CD4-positive, CD25-positive, alpha-beta regulatory T cell (primary cell): ENCODE results near the gene CMTM4. TPM values are rescaled to one million over a fixed set of nuclear protein-coding genes. Genes with fewer than 3 reads are reported as not detected.
"Not testable (repeated sequence)": the region's sequence is repeated elsewhere in the genome, so short reads cannot be mapped to it uniquely, and the experiment has no call there.

Experiments used
- ATAC-seq, 2 donors: fragments of 150-1000 bp; cut with Tn5 transposase; one replicate each; pipeline ENCODE4 v1.10.0; 2021; ENCODE audit warnings: low read depth in 2 of 2, moderate number of reproducible peaks in 2 of 2, moderate library complexity in 1 of 2
- DNase-seq, 3 donors: peaks; one replicate each; pipeline versions ENCODE4 v3.0.0 to v3.0.0-alpha.2; 2012 to 2022; ENCODE audit warnings: mixed read lengths in 1 of 3
- H3K27ac ChIP-seq: one replicate; pipeline ENCODE4 v1.7.0; 2013; ENCODE audit warnings: mild to moderate bottlenecking, low read length; ENCODE audit not compliant: insufficient read depth, poor library complexity, severe bottlenecking
- H3K27me3 ChIP-seq: one replicate; pipeline ENCODE4 v1.7.0; 2013; ENCODE audit warnings: low read length; ENCODE audit not compliant: control insufficient read depth, insufficient read depth
- H3K36me3 ChIP-seq: one replicate; pipeline ENCODE4 v1.7.0; 2013; ENCODE audit warnings: mild to moderate bottlenecking, low read length, moderate library complexity; ENCODE audit not compliant: control insufficient read depth, insufficient read depth
- H3K4me1 ChIP-seq: 2 replicates; pipeline ENCODE4 v1.7.0; 2013; ENCODE audit warnings: mild to moderate bottlenecking, low read length; ENCODE audit not compliant: insufficient read depth, control insufficient read depth, poor library complexity, severe bottlenecking
- H3K4me3 ChIP-seq: one replicate; pipeline ENCODE4 v1.7.0; 2013; ENCODE audit warnings: low read depth, mild to moderate bottlenecking, low read length, moderate library complexity
- H3K9me3 ChIP-seq, 2 experiments: 1 replicate in 1 of 2; 2 replicates in 1 of 2; pipeline ENCODE4 v1.7.0; 2013; ENCODE audit warnings: low read length in 2 of 2, mild to moderate bottlenecking in 1 of 2, moderate library complexity in 1 of 2; ENCODE audit not compliant: control insufficient read depth in 2 of 2
- H3K27ac Mint-ChIP-seq, 3 donors: one replicate each; pipeline ENCODE4 v1.8.0; 2020 to 2022; ENCODE audit warnings: mild to moderate bottlenecking in 3 of 3, mixed read lengths in 3 of 3, moderate library complexity in 2 of 3
- H3K27me3 Mint-ChIP-seq: one replicate; pipeline ENCODE4 v1.8.0; 2022; ENCODE audit warnings: mild to moderate bottlenecking, mixed read lengths
- H3K36me3 Mint-ChIP-seq: one replicate; pipeline ENCODE4 v1.8.0; 2020; ENCODE audit warnings: mixed read lengths
- H3K4me1 Mint-ChIP-seq, 4 donors: one replicate each; pipeline ENCODE4 v1.8.0; 2020 to 2022; ENCODE audit warnings: mixed read lengths in 4 of 4, mild to moderate bottlenecking in 1 of 4
- H3K4me3 Mint-ChIP-seq, 4 donors: one replicate each; pipeline ENCODE4 v1.8.0; 2020 to 2022; ENCODE audit warnings: mild to moderate bottlenecking in 4 of 4, mixed read lengths in 4 of 4, moderate library complexity in 3 of 4
- H3K9me3 Mint-ChIP-seq, 7 donors: one replicate each; pipeline ENCODE4 v1.8.0; 2020 to 2022; ENCODE audit warnings: mixed read lengths in 7 of 7, mild to moderate bottlenecking in 3 of 7, moderate library complexity in 2 of 7
- polyA plus RNA-seq, 4 donors: library from polyadenylated mRNA; unstranded; fragments of 300-500 nt; fragmentation: Illumina TruSeq; gene quantifications; one replicate each; pipeline ENCODE4 v1.2.3, GENCODE V29; 2021
- total RNA-seq: library from RNA; stranded (reverse); gene quantifications from one replicate; pipeline ENCODE4 v1.2.3, GENCODE V29; 2022

CMTM4 gene
- total and polyA plus RNA-seq, 5 donors from 2014 or later: 0.10 to 0.64 (median 0.18) TPM

DNA sequence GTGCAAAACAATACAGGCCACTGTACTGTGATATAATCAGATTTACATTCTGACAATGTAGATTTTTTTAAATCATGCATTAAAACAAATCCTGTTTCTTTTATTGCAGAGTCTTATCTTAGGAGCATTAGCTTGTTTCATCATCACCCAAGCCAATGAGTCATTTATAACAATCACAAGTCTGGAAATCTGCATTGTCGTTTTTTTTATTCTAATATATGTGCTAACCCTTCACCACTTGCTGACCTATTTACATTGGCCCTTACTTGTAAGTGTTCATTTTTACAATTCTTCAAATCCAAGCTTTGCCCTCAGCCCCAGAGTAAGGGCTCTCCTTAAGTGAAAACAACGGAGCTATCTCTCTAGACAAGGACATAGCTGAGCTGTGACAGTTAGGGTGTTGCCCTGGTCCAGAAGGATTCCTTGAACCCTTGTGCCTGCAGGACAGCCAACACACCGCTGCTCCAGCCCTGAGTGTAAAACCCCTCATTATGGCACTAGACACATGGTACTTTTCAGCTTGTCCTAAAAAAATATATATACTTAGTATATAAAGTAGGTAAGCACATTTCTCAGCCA lies 126.6 kb downstream of the CMTM4 start:
- Mint-ChIP-seq H3K27me3 (no peaks in the 10 kb centered on the region), H3K4me1 (peaks cover 13 to 19% (median 17%) of the 10 kb centered on the region in 4 donors), H3K36me3 (peaks cover 16% of the 10 kb centered on the region), H3K27ac (peak overlapping the region in 2 of 3 donors; percentile 21 to 85), H3K9me3 (peaks cover 0 to 2% (median 0%) of the 10 kb centered on the region in 7 donors), H3K4me3 (no peak overlapping the region)
- H3K9me3 ChIP-seq: no peaks in the 10 kb centered on the region
- H3K36me3 ChIP-seq: peaks cover 29% of the 10 kb centered on the region
- no peak overlapping the region for H3K27ac ChIP-seq
- H3K4me1 ChIP-seq: no peaks in the 10 kb centered on the region
- no peak overlapping the region for H3K4me3 ChIP-seq
- ATAC-seq: no peak
- no peaks in the 10 kb centered on the region for H3K27me3 ChIP-seq
- DNase-seq: no peak

DNA sequence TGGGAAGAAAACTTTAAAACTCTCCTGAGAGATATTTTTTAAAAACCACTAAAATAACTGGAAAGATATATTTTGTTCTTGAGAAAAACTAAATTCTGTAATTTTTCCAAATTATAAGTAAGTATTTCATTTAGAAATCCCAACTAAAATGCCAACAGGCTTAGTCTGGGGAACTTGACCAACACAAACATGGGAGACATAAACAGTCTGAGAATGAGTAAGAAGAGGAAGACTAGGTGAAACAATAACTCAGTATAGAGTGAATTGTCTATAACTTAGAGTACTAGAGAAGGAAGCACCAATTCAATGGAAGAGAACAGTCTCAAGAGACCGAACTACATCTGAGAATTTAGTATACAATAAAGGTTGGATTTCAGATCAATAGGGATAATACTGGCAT lies 127.4 kb downstream of the CMTM4 start:
- no peaks in the 10 kb centered on the region for H3K9me3 ChIP-seq
- Mint-ChIP-seq H3K27me3 (no peaks in the 10 kb centered on the region), H3K4me1 (peaks cover 15 to 22% (median 17%) of the 10 kb centered on the region in 4 donors), H3K9me3 (peaks cover 0 to 2% (median 0%) of the 10 kb centered on the region in 7 donors), H3K4me3 (no peak overlapping the region), H3K27ac (peak overlapping the region in 1 of 3 donors; percentile 21), H3K36me3 (peaks cover 18% of the 10 kb centered on the region)
- no peak for ATAC-seq
- H3K27ac ChIP-seq: peak overlapping the region; percentile 33
- no peak for DNase-seq
- H3K27me3 ChIP-seq: no peaks in the 10 kb centered on the region
- H3K4me1 ChIP-seq: no peaks in the 10 kb centered on the region
- no peak overlapping the region for H3K4me3 ChIP-seq
- H3K36me3 ChIP-seq: peaks cover 34% of the 10 kb centered on the region

DNA sequence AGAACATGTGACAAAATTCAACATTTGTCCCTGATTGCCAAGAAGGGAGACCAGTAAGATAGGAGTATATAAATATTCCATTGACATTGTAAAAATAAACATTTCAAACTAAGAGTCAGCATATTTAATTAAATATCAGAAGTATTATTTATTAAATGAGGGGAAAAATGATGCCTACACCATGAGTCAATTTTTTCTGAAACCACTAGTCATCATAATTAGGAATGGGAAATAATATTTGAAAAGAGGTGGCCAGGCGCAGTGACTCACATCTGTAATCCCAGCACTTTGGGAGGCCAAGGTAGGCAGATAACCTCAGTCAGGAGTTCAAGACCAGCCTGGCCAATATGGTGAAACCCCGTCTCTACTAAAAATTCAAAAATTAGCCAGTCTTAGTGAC lies 128.2 kb downstream of the CMTM4 start:
- no peak overlapping the region for H3K27ac Mint-ChIP-seq
- peaks cover 22 to 27% (median 25%) of the 10 kb centered on the region in 4 donors for H3K4me1 Mint-ChIP-seq

DNA sequence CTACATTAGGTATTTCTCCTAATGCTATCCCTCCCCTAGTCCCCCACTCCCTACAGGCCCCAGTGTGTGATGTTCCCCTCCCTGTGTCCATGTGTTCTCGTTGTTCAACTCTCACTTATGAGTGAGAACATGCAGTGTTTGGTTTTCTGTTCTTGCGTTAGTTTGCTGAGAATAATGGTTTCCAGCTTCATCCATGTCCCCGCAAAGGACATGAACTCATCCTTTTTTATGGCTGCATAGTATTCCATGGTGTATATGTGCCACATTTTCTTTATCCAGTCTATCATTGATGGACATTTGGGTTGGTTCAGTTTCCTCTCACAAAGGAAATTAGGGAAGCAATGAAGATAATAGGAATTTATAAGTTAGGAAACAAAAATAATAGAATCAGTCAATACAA lies 129.3 kb downstream of the CMTM4 start:
- Histone ChIP-seq H3K4me1 (peaks cover 15% of the 10 kb centered on the region), H3K36me3 (peaks cover 43% of the 10 kb centered on the region)
- not testable (repeated sequence) for H3K9me3 ChIP-seq, H3K27me3 Mint-ChIP-seq, H3K9me3 Mint-ChIP-seq, H3K27me3 ChIP-seq, ATAC-seq, H3K27ac Mint-ChIP-seq, DNase-seq, H3K4me3 ChIP-seq, H3K27ac ChIP-seq, H3K4me3 Mint-ChIP-seq
- H3K4me1 Mint-ChIP-seq: peaks cover 32 to 36% (median 33%) of the 10 kb centered on the region in 4 donors
- peaks cover 24% of the 10 kb centered on the region for H3K36me3 Mint-ChIP-seq

More for the DNA sequence above, 128.2 kb downstream of the CMTM4 start:
- H3K36me3 ChIP-seq: peaks cover 41% of the 10 kb centered on the region
- H3K9me3 ChIP-seq: no peaks in the 10 kb centered on the region
- H3K4me1 ChIP-seq: peaks cover 4% of the 10 kb centered on the region
- ATAC-seq: no peak
- no peak overlapping the region for H3K4me3 ChIP-seq
- Mint-ChIP-seq H3K4me3 (no peak overlapping the region), H3K36me3 (peaks cover 24% of the 10 kb centered on the region), H3K27me3 (no peaks in the 10 kb centered on the region), H3K9me3 (peaks cover 0 to 2% (median 0%) of the 10 kb centered on the region in 7 donors)
- DNase-seq: no peak
- no peak overlapping the region for H3K27ac ChIP-seq
- no peaks in the 10 kb centered on the region for H3K27me3 ChIP-seq

DNA sequence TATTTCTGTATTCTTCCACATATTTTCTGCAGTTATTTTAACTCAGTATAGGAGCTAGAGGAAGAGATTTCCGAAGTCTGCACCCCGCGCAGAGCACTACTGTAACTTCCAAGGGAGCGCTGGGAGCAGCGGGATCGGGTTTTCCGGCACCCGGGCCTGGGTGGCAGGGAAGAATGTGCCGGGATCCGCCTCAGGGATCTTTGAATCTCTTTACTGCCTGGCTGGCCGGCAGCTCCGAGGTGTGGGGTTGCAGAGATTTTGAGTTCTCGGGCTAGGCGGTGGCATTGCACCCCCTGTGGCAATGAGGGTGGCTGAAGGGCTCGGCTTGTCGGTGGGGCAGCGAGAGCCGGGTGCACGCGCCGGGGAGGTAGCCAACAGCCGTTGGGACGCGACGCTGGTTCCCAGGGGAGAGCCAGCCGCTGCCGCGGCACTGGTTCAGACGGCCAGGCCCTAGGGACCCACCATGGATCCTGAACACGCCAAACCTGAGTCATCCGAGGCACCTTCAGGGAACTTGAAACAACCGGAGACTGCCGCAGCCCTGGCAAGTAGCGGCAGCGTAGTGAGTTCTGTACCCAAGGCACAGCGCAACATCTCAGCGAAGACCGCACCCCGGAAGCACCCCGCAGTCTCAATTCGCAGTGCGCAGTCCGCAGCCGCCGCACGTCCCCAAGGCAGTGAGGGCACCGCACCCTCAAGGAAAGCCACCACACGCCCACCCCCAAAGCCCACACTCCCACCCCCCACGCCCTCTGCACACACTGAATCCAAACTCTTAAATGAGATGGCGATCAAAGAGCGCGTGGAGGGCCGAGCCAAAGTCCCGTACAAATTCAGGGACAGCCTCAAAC lies 130.3 kb downstream of the CMTM4 start, which contains the start of gene CMTM1:
Gene CMTM1, plus strand, starts transcription at position 389 of the 851 bp plus-strand sequence. Its CDS starts 75 bp downstream, at position 464.
- ATAC-seq: no peak
- Mint-ChIP-seq H3K9me3 (peaks cover 0 to 2% (median 0%) of the 10 kb centered on the region in 7 donors), H3K4me3 (no peak within 1 kb of the TSS), H3K27ac (no peak within 1 kb of the TSS), H3K4me1 (peaks cover 37 to 44% (median 41%) of the 10 kb centered on the region in 4 donors), H3K36me3 (peaks cover 24% of the 10 kb centered on the region), H3K27me3 (no peaks in the 10 kb centered on the region)
- no peak within 1 kb of the TSS for H3K27ac ChIP-seq
- H3K4me1 ChIP-seq: peaks cover 25% of the 10 kb centered on the region
- H3K9me3 ChIP-seq: no peaks in the 10 kb centered on the region
- no peak within 1 kb of the TSS for H3K4me3 ChIP-seq
- DNase-seq: no peak
- no peaks in the 10 kb centered on the region for H3K27me3 ChIP-seq
- peaks cover 43% of the 10 kb centered on the region for H3K36me3 ChIP-seq

Other genes with a start within 250 kb of the CMTM4 start
- 8.2 TPM for gene TK2, start 146.6 kb downstream of the CMTM4 start, total RNA-seq
- gene TK2, start 146.6 kb downstream of the CMTM4 start, polyA plus RNA-seq: 1 to 10 TPM; 5.1 to 8.8 (median 7.7) TPM
- 48.2 TPM for gene CKLF, start 144.2 kb downstream of the CMTM4 start, total RNA-seq
- 100 to 1,000 TPM; 157 to 242 (median 168) TPM for gene CKLF, start 144.2 kb downstream of the CMTM4 start, polyA plus RNA-seq
- 3.2 TPM for gene CMTM1, start 130.3 kb downstream of the CMTM4 start, total RNA-seq
- gene CMTM1, start 130.3 kb downstream of the CMTM4 start, polyA plus RNA-seq: 1 to 10 TPM in 2 of 4 donors, under 1 TPM in 2; 0.26 to 1.7 (median 0.96) TPM
- gene CMTM2, start 117.3 kb downstream of the CMTM4 start, total RNA-seq: 0.49 TPM
- not detected for gene CMTM2, start 117.3 kb downstream of the CMTM4 start, polyA plus RNA-seq
- gene CMTM3, start 92.0 kb downstream of the CMTM4 start, total RNA-seq: 83.1 TPM
- 100 to 1,000 TPM in 3 of 4 donors, 10 to 100 TPM in 1; 98.6 to 127 (median 124) TPM for gene CMTM3, start 92.0 kb downstream of the CMTM4 start, polyA plus RNA-seq
- gene DYNC1LI2, start 54.9 kb upstream of the CMTM4 start, total RNA-seq: 91.9 TPM
- 10 to 100 TPM; 22.4 to 30.6 (median 24.4) TPM for gene DYNC1LI2, start 54.9 kb upstream of the CMTM4 start, polyA plus RNA-seq
- gene TERB1, start 104.8 kb upstream of the CMTM4 start, total RNA-seq: 0.20 TPM
- not detected for gene TERB1, start 104.8 kb upstream of the CMTM4 start, polyA plus RNA-seq
- 68.1 TPM for gene NAE1, start 134.2 kb upstream of the CMTM4 start, total RNA-seq
- 10 to 100 TPM; 81.2 to 89.1 (median 86.5) TPM for gene NAE1, start 134.2 kb upstream of the CMTM4 start, polyA plus RNA-seq
- gene CA7, start 147.7 kb upstream of the CMTM4 start, total RNA-seq: not detected
- not detected for gene CA7, start 147.7 kb upstream of the CMTM4 start, polyA plus RNA-seq
- gene PDP2, start 183.8 kb upstream of the CMTM4 start, total RNA-seq: 7.1 TPM
- gene PDP2, start 183.8 kb upstream of the CMTM4 start, polyA plus RNA-seq: 1 to 10 TPM in 3 of 4 donors, under 1 TPM in 1; 0.07 to 2.0 (median 1.7) TPM
- not detected for gene CDH16, start 222.1 kb upstream of the CMTM4 start, total RNA-seq
- gene CDH16, start 222.1 kb upstream of the CMTM4 start, polyA plus RNA-seq: not detected
- 0.35 TPM for gene RRAD, start 228.8 kb upstream of the CMTM4 start, total RNA-seq
- gene RRAD, start 228.8 kb upstream of the CMTM4 start, polyA plus RNA-seq: not detected
- 64.6 TPM for gene CIAO2B, start 237.7 kb upstream of the CMTM4 start, total RNA-seq
- 100 to 1,000 TPM; 126 to 161 (median 147) TPM for gene CIAO2B, start 237.7 kb upstream of the CMTM4 start, polyA plus RNA-seq
- 35.4 TPM for gene CES2, start 238.8 kb upstream of the CMTM4 start, total RNA-seq
- gene CES2, start 238.8 kb upstream of the CMTM4 start, polyA plus RNA-seq: 10 to 100 TPM; 19.3 to 22.5 (median 19.7) TPM